ENCODE data around the gene MYO16. TPM values are rescaled to one million over a fixed set of nuclear protein-coding genes. Genes with fewer than 3 reads are reported as not detected.

The MYO16 gene
- total RNA-seq, 1 experiment from 2014 or later: not detected

GRCh38 chr13:108705031-108705430 is 75.6 kb downstream of the MYO16 start:
- no peaks in the 10 kb centered on the region for H3K27me3 ChIP-seq (ENCODE audit: insufficient read depth, low read length)
- no peak overlapping the region for H2BK20ac ChIP-seq (ENCODE audit: low read depth, low read length, poor library complexity, severe bottlenecking)
- no peak overlapping the region for H2AK5ac ChIP-seq (ENCODE audit: insufficient read length, low read length)
- no peak overlapping the region for H2BK5ac ChIP-seq (ENCODE audit: insufficient read length, low read length)
- H4K91ac ChIP-seq (ENCODE audit: insufficient read length, low read depth, low read length): no peak overlapping the region
- no peak overlapping the region for H3K4ac ChIP-seq (ENCODE audit: low read depth, low read length)
- Mint-ChIP-seq H3K27ac (no peak overlapping the region), H3K4me1 (no peaks in the 10 kb centered on the region), H3K27me3 (ENCODE audit: low read depth) (no peaks in the 10 kb centered on the region; the same call in 1 of the 2 replicates), H3K4me3 (no peak overlapping the region), H3K9me3 (peaks cover 6 to 9% of the 10 kb centered on the region in 2 experiments; a peak in 4 of 5 replicates), H3K36me3 (ENCODE audit: insufficient read depth in 1 of 3, low read depth in 3 of 3) (peaks cover 0 to 8% (median 4%) of the 10 kb centered on the region in 3 experiments; a peak in 3 of 7 replicates)
- H3K4me2 ChIP-seq (ENCODE audit: insufficient read depth, insufficient read length, low read length): no peak overlapping the region
- no peaks in the 10 kb centered on the region for H3K23me2 ChIP-seq (ENCODE audit: insufficient read length, low read depth, low read length, poor library complexity, severe bottlenecking)
- no peak overlapping the region for H2BK120ac ChIP-seq (ENCODE audit: low read depth, low read length, poor library complexity, severe bottlenecking)
- no peak overlapping the region for H3K14ac ChIP-seq (ENCODE audit: insufficient read depth, low read length)
- no peak overlapping the region for H3K18ac ChIP-seq (ENCODE audit: insufficient read length, low read depth, low read length)
- H2BK12ac ChIP-seq (ENCODE audit: insufficient read length, low read depth, low read length): no peak overlapping the region
- no peak overlapping the region for H3K27ac ChIP-seq (ENCODE audit: insufficient read length, low read depth, low read length)
- no peaks in the 10 kb centered on the region for H3K79me1 ChIP-seq (ENCODE audit: insufficient read depth, low read depth, low read length, poor library complexity, severe bottlenecking)
- WGBS (ENCODE audit: extremely low coverage, insufficient read length, low lambda C conversion rate): no CpG with 5 or more reads among the region's 4 CpGs
- H3K9ac ChIP-seq (ENCODE audit: extremely low read depth, insufficient read length, low read length): no peak overlapping the region
- no peak overlapping the region for H4K5ac ChIP-seq (ENCODE audit: insufficient read length, low read depth, low read length)
- no peaks in the 10 kb centered on the region for H3K4me1 ChIP-seq (ENCODE audit: insufficient read depth, low read length)
- H4K20me1 ChIP-seq (ENCODE audit: control insufficient read depth, insufficient read depth, insufficient read length): no peaks in the 10 kb centered on the region
- H3K56ac ChIP-seq (ENCODE audit: insufficient read length, low read depth, low read length): no peak overlapping the region
- no peak overlapping the region for H3T11ph ChIP-seq (ENCODE audit: low read length)
- DNase-seq: no peak
- TF ChIP-seq, protein P1, sequence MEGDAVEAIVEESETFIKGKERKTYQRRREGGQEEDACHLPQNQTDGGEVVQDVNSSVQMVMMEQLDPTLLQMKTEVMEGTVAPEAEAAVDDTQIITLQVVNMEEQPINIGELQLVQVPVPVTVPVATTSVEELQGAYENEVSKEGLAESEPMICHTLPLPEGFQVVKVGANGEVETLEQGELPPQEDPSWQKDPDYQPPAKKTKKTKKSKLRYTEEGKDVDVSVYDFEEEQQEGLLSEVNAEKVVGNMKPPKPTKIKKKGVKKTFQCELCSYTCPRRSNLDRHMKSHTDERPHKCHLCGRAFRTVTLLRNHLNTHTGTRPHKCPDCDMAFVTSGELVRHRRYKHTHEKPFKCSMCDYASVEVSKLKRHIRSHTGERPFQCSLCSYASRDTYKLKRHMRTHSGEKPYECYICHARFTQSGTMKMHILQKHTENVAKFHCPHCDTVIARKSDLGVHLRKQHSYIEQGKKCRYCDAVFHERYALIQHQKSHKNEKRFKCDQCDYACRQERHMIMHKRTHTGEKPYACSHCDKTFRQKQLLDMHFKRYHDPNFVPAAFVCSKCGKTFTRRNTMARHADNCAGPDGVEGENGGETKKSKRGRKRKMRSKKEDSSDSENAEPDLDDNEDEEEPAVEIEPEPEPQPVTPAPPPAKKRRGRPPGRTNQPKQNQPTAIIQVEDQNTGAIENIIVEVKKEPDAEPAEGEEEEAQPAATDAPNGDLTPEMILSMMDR (conservative IDR thresholded peaks at IDR 0.05): no peak
- H3K9me3 ChIP-seq (ENCODE audit: control insufficient read depth, low read depth, low read length): no peaks in the 10 kb centered on the region
- H3K79me2 ChIP-seq (ENCODE audit: insufficient read depth, low read length): no peaks in the 10 kb centered on the region
- no peak overlapping the region for H3K23ac ChIP-seq (ENCODE audit: insufficient read length, low read depth, low read length)
- H2BK15ac ChIP-seq (ENCODE audit: low read depth, low read length): no peak overlapping the region
- H2AFZ ChIP-seq (ENCODE audit: low read length): no peak overlapping the region
- H4K8ac ChIP-seq (replicated peaks; ENCODE audit: insufficient read length, low read depth, low read length): no peak overlapping the region
